HG03565 (cell line): ENCODE results near the gene OR51B6.
"Not testable (repeated sequence)": the region's sequence is repeated elsewhere in the genome, so short reads cannot be mapped to it uniquely, and the experiment has no call there.

Experiments
- ATAC-seq: cut with Tn5 transposase; IDR thresholded peaks from one replicate; pipeline ENCODE4 v1.9.1; 2021; ENCODE audit warnings: mild to moderate bottlenecking, moderate library complexity; ENCODE audit not compliant: unreplicated experiment

The OR51B6 gene

GRCh38 chr11:5351208-5351607 is at the start of gene OR51B6:
Gene OR51B6 (plus strand): TSS chr11:5351508. CDS start chr11:5351508, 0 bp downstream.
- ATAC-seq: no peak

- no peak for ATAC-seq
Observed at GRCh38 chr11:5301846-5302245, 49.5 kb upstream of the OR51B6 start, which contains the start of gene OR51B4. Gene OR51B4 (minus strand): TSS chr11:5301946. CDS start chr11:5301946, 0 bp downstream.

GRCh38 chr11:5303626-5304025 is 47.7 kb upstream of the OR51B6 start:
- ATAC-seq: no peak

- no peak for ATAC-seq
Observed at GRCh38 chr11:5304046-5304445, 47.3 kb upstream of the OR51B6 start.

- ATAC-seq: no peak
Observed at GRCh38 chr11:5307256-5308019, 43.9 kb upstream of the OR51B6 start.

- ATAC-seq: no peak
Observed at GRCh38 chr11:5310423-5310822, 40.9 kb upstream of the OR51B6 start.

GRCh38 chr11:5313326-5314023 is 37.8 kb upstream of the OR51B6 start:
- ATAC-seq: not testable (repeated sequence)

GRCh38 chr11:5317292-5317691 is 34.0 kb upstream of the OR51B6 start:
- ATAC-seq: no peak

- ATAC-seq: no peak
Observed at GRCh38 chr11:5324197-5324596, 27.1 kb upstream of the OR51B6 start, which contains the start of gene OR51B2. Gene OR51B2 (minus strand): TSS chr11:5324297. CDS start chr11:5324297, 0 bp downstream.

- ATAC-seq: no peak
Observed at GRCh38 chr11:5335170-5335569, 16.1 kb upstream of the OR51B6 start.

GRCh38 chr11:5336331-5336730 is 15.0 kb upstream of the OR51B6 start:
- ATAC-seq: no peak

GRCh38 chr11:5337253-5337652 is 14.1 kb upstream of the OR51B6 start:
- not testable (repeated sequence) for ATAC-seq

GRCh38 chr11:5339771-5340322 is 11.5 kb upstream of the OR51B6 start:
- peak; percentile 46 for ATAC-seq

GRCh38 chr11:5343474-5344335 is 7.6 kb upstream of the OR51B6 start, which contains the start of gene OR51B5:
Gene OR51B5 (minus strand): TSS chr11:5343524. CDS start chr11:5343524, 0 bp downstream.
- no peak for ATAC-seq

GRCh38 chr11:5345831-5346230 is 5.5 kb upstream of the OR51B6 start:
- ATAC-seq: no peak

GRCh38 chr11:5348551-5349194 is 2.6 kb upstream of the OR51B6 start:
- ATAC-seq: no peak

GRCh38 chr11:5349550-5349949 is 1.8 kb upstream of the OR51B6 start:
- no peak for ATAC-seq

GRCh38 chr11:5356031-5356430 is 4.7 kb downstream of the OR51B6 start:
- not testable (repeated sequence) for ATAC-seq

GRCh38 chr11:5362017-5362625 is 10.8 kb downstream of the OR51B6 start:
- ATAC-seq: no peak

- ATAC-seq: no peak
Observed at GRCh38 chr11:5363679-5364078, 12.4 kb downstream of the OR51B6 start.
